SJCRH30 (cell line): Measurements from ENCODE around the gene LACTBL1. TPM values are rescaled to one million over a fixed set of nuclear protein-coding genes. Genes with fewer than 3 reads are reported as not detected.
"Not testable (repeated sequence)": the region's sequence is repeated elsewhere in the genome, so short reads cannot be mapped to it uniquely, and the experiment has no call there.

Experiments used
- DNase-seq, 2 experiments: peaks; one replicate each; pipeline ENCODE4 v3.0.0-alpha.2; 2015 to 2020
- H3K27ac ChIP-seq: fragments of 250-450 bp; sonication (Bioruptor Pico); 2 replicates; pipeline ENCODE4 v1.5.1; 2020; ENCODE audit warnings: mild to moderate bottlenecking, moderate library complexity
- H3K27me3 ChIP-seq: fragments of 250-450 bp; sonication (Bioruptor Pico); 2 replicates; pipeline ENCODE4 v1.5.1; 2020; ENCODE audit warnings: mild to moderate bottlenecking, moderate library complexity
- H3K36me3 ChIP-seq: fragments of 250-450 bp; sonication (Bioruptor Pico); 2 replicates; pipeline ENCODE4 v1.5.1; 2020; ENCODE audit warnings: mild to moderate bottlenecking, moderate library complexity
- H3K4me1 ChIP-seq: fragments of 250-450 bp; sonication (Bioruptor Pico); 2 replicates; pipeline ENCODE4 v1.5.1; 2020; ENCODE audit warnings: mild to moderate bottlenecking, moderate library complexity
- H3K4me3 ChIP-seq: fragments of 250-450 bp; sonication (Bioruptor Pico); 2 replicates; pipeline ENCODE4 v1.5.1; 2020; ENCODE audit warnings: mild to moderate bottlenecking, moderate library complexity
- H3K9me3 ChIP-seq: fragments of 250-450 bp; sonication (Bioruptor Pico); replicated peaks from 2 replicates; pipeline ENCODE4 v1.5.1; 2020; ENCODE audit warnings: mild to moderate bottlenecking, moderate library complexity
- total RNA-seq: library from RNA; depleted of rRNA; stranded (reverse); fragments of >200 nt; shearing (Covaris generic); gene quantifications from 2 replicates; pipeline ENCODE4 v1.2.3, GENCODE V29; 2014; rRNA removed

The LACTBL1 gene
- 0.15 and 0.20 TPM in 2 replicates for total RNA-seq

GRCh38 chr1:22972760-22973159 lies at the start of gene LACTBL1:
LACTBL1 (minus strand) TSS chr1:22972866; CDS start chr1:22972316, 550 bp downstream.
- no peak within 1 kb of the TSS; the same call in 1 of the 2 replicates for H3K27ac ChIP-seq
- H3K9me3 ChIP-seq: no peaks in the 10 kb centered on the region
- H3K4me1 ChIP-seq: peaks cover 33% of the 10 kb centered on the region
- H3K4me3 ChIP-seq: no peak within 1 kb of the TSS
- DNase-seq: peak; percentile 73 to 82
- no peaks in the 10 kb centered on the region for H3K36me3 ChIP-seq
- H3K27me3 ChIP-seq: no peaks in the 10 kb centered on the region

- Histone ChIP-seq H3K27ac (no peak overlapping the region), H3K27me3 (no peaks in the 10 kb centered on the region), H3K4me1 (0 out of 2 replicates have a peak, but pooled peaks cover 3% of the 10 kb centered on the region), H3K9me3 (peaks cover 9% of the 10 kb centered on the region), H3K4me3 (no peak overlapping the region), H3K36me3 (peaks cover 4% of the 10 kb centered on the region; the same call in 1 of the 2 replicates)
- no peak for DNase-seq
Measured at GRCh38 chr1:23021834-23022233, 49.2 kb upstream of the LACTBL1 start.

GRCh38 chr1:23020706-23021405 lies 48.2 kb upstream of the LACTBL1 start:
- H3K4me3 ChIP-seq: peak overlapping the region; percentile 96
- H3K27ac ChIP-seq: peak overlapping the region; percentile 61
- peak in 1 of 2 experiments; percentile 41 for DNase-seq

GRCh38 chr1:23019863-23020625 lies 47.4 kb upstream of the LACTBL1 start:
- H3K4me3 ChIP-seq: peak overlapping the region; percentile 96
- peaks cover 4% of the 10 kb centered on the region; the same call in 1 of the 2 replicates for H3K36me3 ChIP-seq
- no peaks in the 10 kb centered on the region for H3K27me3 ChIP-seq
- peaks cover 9% of the 10 kb centered on the region for H3K9me3 ChIP-seq
- H3K27ac ChIP-seq: peak overlapping the region; percentile 61
- H3K4me1 ChIP-seq: 0 out of 2 replicates have a peak, but pooled peaks cover 3% of the 10 kb centered on the region
- peak; percentile 49 to 61 for DNase-seq

More at GRCh38 chr1:23020706-23021405, 48.2 kb upstream of the LACTBL1 start:
- Histone ChIP-seq H3K36me3 (peaks cover 4% of the 10 kb centered on the region; the same call in 1 of the 2 replicates), H3K4me1 (0 out of 2 replicates have a peak, but pooled peaks cover 3% of the 10 kb centered on the region), H3K9me3 (peaks cover 9% of the 10 kb centered on the region), H3K27me3 (no peaks in the 10 kb centered on the region)

- Histone ChIP-seq H3K9me3 (peaks cover 9% of the 10 kb centered on the region), H3K4me3 (peak within 1 kb of the TSS; percentile 96), H3K27ac (peak within 1 kb of the TSS; percentile 61), H3K36me3 (peaks cover 4% of the 10 kb centered on the region; the same call in 1 of the 2 replicates), H3K4me1 (0 out of 2 replicates have a peak, but pooled peaks cover 3% of the 10 kb centered on the region), H3K27me3 (no peaks in the 10 kb centered on the region)
- DNase-seq: peak; percentile 99
Measured at GRCh38 chr1:23019094-23019862, 46.6 kb upstream of the LACTBL1 start, which contains the start of gene KDM1A. KDM1A (plus strand) TSS chr1:23019468; CDS start chr1:23019597, 129 bp downstream.

- Histone ChIP-seq H3K4me3 (peak overlapping the region; percentile 96), H3K27ac (peak overlapping the region; percentile 61; the same call in 1 of the 2 replicates), H3K27me3 (no peaks in the 10 kb centered on the region), H3K36me3 (peaks cover 4% of the 10 kb centered on the region; the same call in 1 of the 2 replicates), H3K9me3 (peaks cover 9% of the 10 kb centered on the region), H3K4me1 (0 out of 2 replicates have a peak, but pooled peaks cover 3% of the 10 kb centered on the region)
- DNase-seq: no peak
Measured at GRCh38 chr1:23018661-23019093, 46.0 kb upstream of the LACTBL1 start.

- no peaks in the 10 kb centered on the region for H3K9me3 ChIP-seq
- no peaks in the 10 kb centered on the region for H3K27me3 ChIP-seq
- H3K4me1 ChIP-seq: no peaks in the 10 kb centered on the region
- no peak overlapping the region for H3K27ac ChIP-seq
- H3K36me3 ChIP-seq: no peaks in the 10 kb centered on the region
- no peak overlapping the region for H3K4me3 ChIP-seq
- peak in 1 of 2 experiments; percentile 23 for DNase-seq
Measured at GRCh38 chr1:23013657-23014056, 41.0 kb upstream of the LACTBL1 start.

GRCh38 chr1:23010025-23010424 lies 37.4 kb upstream of the LACTBL1 start:
- H3K27ac ChIP-seq, H3K36me3 ChIP-seq, H3K27me3 ChIP-seq, H3K4me1 ChIP-seq, H3K9me3 ChIP-seq, H3K4me3 ChIP-seq: not testable (repeated sequence)
- peak in 1 of 2 experiments; percentile 23 for DNase-seq

- no peaks in the 10 kb centered on the region for H3K27me3 ChIP-seq
- H3K27ac ChIP-seq: no peak overlapping the region
- H3K9me3 ChIP-seq: no peaks in the 10 kb centered on the region
- H3K36me3 ChIP-seq: no peaks in the 10 kb centered on the region
- no peak for DNase-seq
- no peaks in the 10 kb centered on the region for H3K4me1 ChIP-seq
- H3K4me3 ChIP-seq: no peak overlapping the region
Measured at GRCh38 chr1:23008901-23009300, 36.2 kb upstream of the LACTBL1 start.

- Histone ChIP-seq H3K36me3 (no peaks in the 10 kb centered on the region), H3K4me1 (no peaks in the 10 kb centered on the region), H3K9me3 (no peaks in the 10 kb centered on the region), H3K27me3 (no peaks in the 10 kb centered on the region; the same call in 1 of the 2 replicates), H3K4me3 (no peak overlapping the region), H3K27ac (no peak overlapping the region)
- DNase-seq: no peak
Measured at GRCh38 chr1:23007106-23007505, 34.4 kb upstream of the LACTBL1 start.

GRCh38 chr1:23004769-23005168 lies 32.1 kb upstream of the LACTBL1 start:
- not testable (repeated sequence) for DNase-seq, H3K27me3 ChIP-seq, H3K27ac ChIP-seq, H3K4me1 ChIP-seq, H3K9me3 ChIP-seq, H3K4me3 ChIP-seq, H3K36me3 ChIP-seq

GRCh38 chr1:23004112-23004511 lies 31.4 kb upstream of the LACTBL1 start:
- Histone ChIP-seq H3K9me3 (peaks cover 12% of the 10 kb centered on the region; the same call in 1 of the 2 replicates), H3K36me3 (no peaks in the 10 kb centered on the region), H3K27ac (no peak overlapping the region), H3K27me3 (no peaks in the 10 kb centered on the region; the same call in 1 of the 2 replicates), H3K4me3 (no peak overlapping the region), H3K4me1 (no peaks in the 10 kb centered on the region)
- no peak for DNase-seq

- H3K27me3 ChIP-seq, H3K27ac ChIP-seq, H3K36me3 ChIP-seq, H3K4me3 ChIP-seq, H3K4me1 ChIP-seq, DNase-seq: not testable (repeated sequence)
- peaks cover 15% of the 10 kb centered on the region; the same call in 1 of the 2 replicates for H3K9me3 ChIP-seq
Measured at GRCh38 chr1:23002218-23002617, 29.6 kb upstream of the LACTBL1 start.

GRCh38 chr1:23000133-23000532 lies 27.5 kb upstream of the LACTBL1 start:
- not testable (repeated sequence) for H3K4me3 ChIP-seq, H3K27ac ChIP-seq, H3K27me3 ChIP-seq, DNase-seq, H3K4me1 ChIP-seq, H3K36me3 ChIP-seq
- H3K9me3 ChIP-seq: peaks cover 23% of the 10 kb centered on the region
